Measurements from ENCODE around the gene CLASP1. TPM values are rescaled to one million over a fixed set of nuclear protein-coding genes. Genes with fewer than 3 reads are reported as not detected.

The CLASP1 gene
- total RNA-seq, 2 experiments from 2014 or later = 33.8 to 72.4 TPM

- TF ChIP-seq, protein P1, sequence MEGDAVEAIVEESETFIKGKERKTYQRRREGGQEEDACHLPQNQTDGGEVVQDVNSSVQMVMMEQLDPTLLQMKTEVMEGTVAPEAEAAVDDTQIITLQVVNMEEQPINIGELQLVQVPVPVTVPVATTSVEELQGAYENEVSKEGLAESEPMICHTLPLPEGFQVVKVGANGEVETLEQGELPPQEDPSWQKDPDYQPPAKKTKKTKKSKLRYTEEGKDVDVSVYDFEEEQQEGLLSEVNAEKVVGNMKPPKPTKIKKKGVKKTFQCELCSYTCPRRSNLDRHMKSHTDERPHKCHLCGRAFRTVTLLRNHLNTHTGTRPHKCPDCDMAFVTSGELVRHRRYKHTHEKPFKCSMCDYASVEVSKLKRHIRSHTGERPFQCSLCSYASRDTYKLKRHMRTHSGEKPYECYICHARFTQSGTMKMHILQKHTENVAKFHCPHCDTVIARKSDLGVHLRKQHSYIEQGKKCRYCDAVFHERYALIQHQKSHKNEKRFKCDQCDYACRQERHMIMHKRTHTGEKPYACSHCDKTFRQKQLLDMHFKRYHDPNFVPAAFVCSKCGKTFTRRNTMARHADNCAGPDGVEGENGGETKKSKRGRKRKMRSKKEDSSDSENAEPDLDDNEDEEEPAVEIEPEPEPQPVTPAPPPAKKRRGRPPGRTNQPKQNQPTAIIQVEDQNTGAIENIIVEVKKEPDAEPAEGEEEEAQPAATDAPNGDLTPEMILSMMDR (conservative IDR thresholded peaks at IDR 0.05; ENCODE audit: low read length) = no peak
- no peak for TF ChIP-seq EZH2phosphoT487 (IDR thresholded peaks at IDR 0.05; ENCODE audit: borderline replicate concordance, low read depth, low read length)
- peaks cover 69% of the 10 kb centered on the region for H3K36me3 ChIP-seq (ENCODE audit: insufficient read depth, low read length)
- ChIA-PET POLR2A (interaction anchor here (0.7 kb wide), 1 partner anchor 8 kb away, joined by 3 read pairs; no protein-coding TSS in a partner anchor), CTCF (ENCODE audit: unreplicated experiment) (no interaction called here)
- no peaks in the 10 kb centered on the region for H4K20me1 ChIP-seq (ENCODE audit: insufficient read depth, low read length)
- no peak overlapping the region for H3K4me2 ChIP-seq (ENCODE audit: low read length)
- DNase-seq (ENCODE audit: low spot score) = no peak
- H2AFZ ChIP-seq (ENCODE audit: low read length) = no peak overlapping the region
- no peaks in the 10 kb centered on the region for H3K79me2 ChIP-seq (ENCODE audit: insufficient read depth, low read depth, low read length)
- no peak overlapping the region for H3K27ac ChIP-seq (ENCODE audit: low read depth, low read length, poor library complexity, severe bottlenecking)
- H3K9me2 ChIP-seq (ENCODE audit: insufficient read depth, low read length) = no peaks in the 10 kb centered on the region
- no peaks in the 10 kb centered on the region for H3K4me1 ChIP-seq (ENCODE audit: insufficient read depth, low read length, poor library complexity, severe bottlenecking)
- intact Hi-C loops (cut with micrococcal nuclease; ENCODE audit: unreplicated experiment) = no loop called here
- H3K9me3 ChIP-seq (ENCODE audit: low read length) = no peaks in the 10 kb centered on the region
- H3K4me3 ChIP-seq (ENCODE audit: low read depth, low read length, poor library complexity, severe bottlenecking) = no peak overlapping the region
- BruUV-seq (replicated peaks) = no TSS peak
Observed at GRCh38 chr2:121360566-121361300, 288.5 kb downstream of the CLASP1 start.

DNA sequence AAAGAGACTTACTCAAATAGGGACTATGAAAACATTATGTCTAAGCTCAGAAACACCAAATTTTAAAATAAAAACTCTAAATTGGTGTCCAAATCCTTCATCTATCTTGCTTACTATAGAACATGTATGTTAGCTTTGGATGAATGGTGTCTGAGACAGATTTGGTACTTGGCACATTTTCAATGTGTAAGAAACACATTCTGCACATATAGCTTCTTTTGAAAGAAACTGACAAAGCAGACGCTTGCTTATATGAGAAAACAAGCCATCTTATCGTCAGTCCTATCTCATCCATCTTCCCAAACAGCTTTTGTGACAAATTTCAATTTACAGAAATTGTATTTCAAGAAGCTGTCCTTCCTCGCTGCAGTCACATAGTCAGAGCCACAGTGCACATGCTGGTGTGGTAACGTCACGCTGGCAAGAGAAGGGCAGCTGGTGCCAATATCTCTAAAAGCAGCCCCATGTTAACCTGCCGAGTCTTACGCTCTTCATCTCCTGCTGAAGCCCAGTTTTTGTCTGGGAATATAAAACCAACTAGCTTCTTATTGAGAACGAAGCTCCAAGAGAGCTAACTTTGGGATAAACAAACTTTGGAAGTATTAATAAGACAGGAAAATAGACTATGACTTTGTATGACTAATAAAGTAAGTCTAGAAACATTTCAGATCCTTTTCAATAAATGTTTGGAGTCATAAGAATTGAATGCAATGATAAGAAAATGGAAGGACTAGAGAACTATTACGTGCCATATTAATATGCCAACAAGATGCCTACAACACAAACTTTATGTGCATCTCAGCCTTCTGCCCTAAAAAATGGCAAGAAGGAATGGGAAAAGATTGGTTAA lies 289.3 kb downstream of the CLASP1 start:
- TF ChIP-seq, protein P1 (conservative IDR thresholded peaks at IDR 0.05; ENCODE audit: low read length) = no peak
- no peak for TF ChIP-seq EZH2phosphoT487 (IDR thresholded peaks at IDR 0.05; ENCODE audit: borderline replicate concordance, low read depth, low read length)
- CTCF ChIA-PET (ENCODE audit: unreplicated experiment) = no interaction called here

More for the DNA sequence above, 289.3 kb downstream of the CLASP1 start:
- no peak overlapping the region for H3K4me2 ChIP-seq (ENCODE audit: low read length)
- H2AFZ ChIP-seq (ENCODE audit: low read length) = no peak overlapping the region
- no peaks in the 10 kb centered on the region for H3K9me2 ChIP-seq (ENCODE audit: insufficient read depth, low read length)
- POLR2A ChIA-PET = interaction anchor here (0.5 to 0.9 kb wide), 2 partner anchors 9 to 290 kb away, joined by 4 to 5 read pairs; partner anchors contain the start of gene CLASP1
- intact Hi-C loops (cut with micrococcal nuclease; ENCODE audit: unreplicated experiment) = loop anchor here (10.0 kb wide), 1 partner anchor 275 kb away; no protein-coding TSS in a partner anchor
- no peaks in the 10 kb centered on the region for H3K4me1 ChIP-seq (ENCODE audit: insufficient read depth, low read length, poor library complexity, severe bottlenecking)
- H3K36me3 ChIP-seq (ENCODE audit: insufficient read depth, low read length) = peaks cover 68% of the 10 kb centered on the region
- H3K4me3 ChIP-seq (ENCODE audit: low read depth, low read length, poor library complexity, severe bottlenecking) = no peak overlapping the region
- BruUV-seq (replicated peaks) = no TSS peak
- no peaks in the 10 kb centered on the region for H3K79me2 ChIP-seq (ENCODE audit: insufficient read depth, low read depth, low read length)
- H4K20me1 ChIP-seq (ENCODE audit: insufficient read depth, low read length) = no peaks in the 10 kb centered on the region
- H3K9me3 ChIP-seq (ENCODE audit: low read length) = no peaks in the 10 kb centered on the region
- DNase-seq (ENCODE audit: low spot score) = no peak
- H3K27ac ChIP-seq (ENCODE audit: low read depth, low read length, poor library complexity, severe bottlenecking) = no peak overlapping the region
